GM23248 (cell line): Measurements from ENCODE around the gene EPS8. TPM values are rescaled to one million over a fixed set of nuclear protein-coding genes. Genes with fewer than 3 reads are reported as not detected.
A peak's percentile ranks its signal among the peaks of the same experiment; 100 is the strongest.

Experiments used
- DNase-seq: peaks from one replicate; pipeline ENCODE4 v3.0.0-alpha.2; 2015
- H2AFZ ChIP-seq: fragments of 200-600 bp; sonication (generic); 2 replicates; pipeline ENCODE4 v1.6.1; 2016; ENCODE audit warnings: antibody characterized with exemption
- H3F3A ChIP-seq: fragments of 200-600 bp; sonication (generic); 2 replicates; pipeline ENCODE4 v1.6.1; 2016; ENCODE audit warnings: mild to moderate bottlenecking, antibody characterized with exemption, mixed run types; ENCODE audit not compliant: insufficient read depth
- H3K27ac ChIP-seq: fragments of 200-600 bp; sonication (generic); 2 replicates; pipeline ENCODE4 v1.5.1; 2016; ENCODE audit warnings: mild to moderate bottlenecking
- H3K27me3 ChIP-seq: fragments of 200-600 bp; sonication (generic); replicated peaks from 2 replicates; pipeline ENCODE4 v1.6.1; 2016; ENCODE audit warnings: mild to moderate bottlenecking; ENCODE audit not compliant: insufficient read depth
- H3K36me3 ChIP-seq: fragments of 200-600 bp; sonication (generic); 2 replicates; pipeline ENCODE4 v1.6.1; 2016; ENCODE audit warnings: low read depth, mild to moderate bottlenecking
- H3K4me1 ChIP-seq: fragments of 200-600 bp; sonication (generic); 2 replicates; pipeline ENCODE4 v1.6.1; 2016; ENCODE audit warnings: mild to moderate bottlenecking; ENCODE audit not compliant: insufficient read depth
- H3K4me2 ChIP-seq: fragments of 200-600 bp; sonication (generic); one replicate; pipeline ENCODE4 v1.6.1; 2016; ENCODE audit warnings: mild to moderate bottlenecking; ENCODE audit not compliant: unreplicated experiment
- H3K4me3 ChIP-seq: fragments of 200-600 bp; sonication (generic); 2 replicates; pipeline ENCODE4 v1.5.1; 2016; ENCODE audit warnings: mild to moderate bottlenecking
- H3K79me2 ChIP-seq: fragments of 200-600 bp; sonication (generic); 2 replicates; pipeline ENCODE4 v1.6.1; 2016; ENCODE audit warnings: mild to moderate bottlenecking; ENCODE audit not compliant: insufficient read depth
- H3K9ac ChIP-seq: fragments of 200-600 bp; sonication (generic); 2 replicates; pipeline ENCODE4 v1.6.1; 2016; ENCODE audit warnings: mild to moderate bottlenecking
- H3K9me2 ChIP-seq: fragments of 200-600 bp; sonication (generic); 2 replicates; pipeline ENCODE4 v1.6.1; 2016; ENCODE audit warnings: mixed run types, mild to moderate bottlenecking, moderate library complexity; ENCODE audit not compliant: insufficient read depth
- H3K9me3 ChIP-seq: fragments of 200-600 bp; sonication (generic); one replicate; pipeline ENCODE4 v1.6.1; 2017; ENCODE audit warnings: low read depth
- H4K20me1 ChIP-seq: fragments of 200-600 bp; sonication (generic); 2 replicates; pipeline ENCODE4 v1.6.0; 2016; ENCODE audit not compliant: insufficient read depth
- EZH2 ChIP-seq: fragments of 200-600 bp; sonication (generic); IDR thresholded peaks from 2 replicates; pipeline ENCODE4 v1.6.1; 2018; ENCODE audit warnings: antibody characterized with exemption, mild to moderate bottlenecking; ENCODE audit not compliant: insufficient read depth, poor library complexity, severe bottlenecking
- EZH2phosphoT487 ChIP-seq: fragments of 200-600 bp; sonication (generic); IDR thresholded peaks from 2 replicates; pipeline ENCODE4 v1.6.1; 2018; ENCODE audit warnings: antibody characterized with exemption, moderate library complexity, mild to moderate bottlenecking, low read depth; ENCODE audit not compliant: insufficient read depth
- WGBS, 2 experiments: methylation state at CpG; one replicate each; pipeline ENCODE4 v1.1.6; 2015 to 2017; ENCODE audit warnings: low lambda C conversion rate in 2 of 2, low coverage in 1 of 2; ENCODE audit errors: missing lambda C conversion rate in 2 of 2; 5-methylcytosine and 5-hydroxymethylcytosine counted together
- in situ Hi-C: fragments of 300-500 bp; cut with MboI; formaldehyde crosslinking; loops from 2 replicates; pipeline ENCODE4 v1.15.0; 2020
- polyA plus RNA-seq: library from polyadenylated mRNA; unstranded; fragments of >200 nt; fragmentation: Nextera tagmentation; extraction: Ambion mirVana; gene quantifications from 2 replicates; pipeline ENCODE4 v1.2.1, GENCODE V29; 2016
- small RNA-seq: library from RNA; depleted of rRNA; stranded (forward); fragments of <200 nt; gene quantifications from one replicate; pipeline ENCODE3, GENCODE V24; 2014; ENCODE audit warnings: low read depth, low replicate concordance
- total RNA-seq: library from RNA; depleted of rRNA; stranded (reverse); fragments of >200 nt; shearing (Covaris generic); gene quantifications from 2 replicates; pipeline ENCODE4 v1.2.3, GENCODE V29; 2014; rRNA removed

Gene EPS8
- total and polyA plus RNA-seq, 2 experiments from 2014 or later: 103 to 107 TPM

GRCh38 chr12:15580431-15580830, 208.8 kb downstream of the EPS8 start:
- Histone ChIP-seq H4K20me1 (no peaks in the 10 kb centered on the region), H3K9ac (no peak overlapping the region), H3K27me3 (no peaks in the 10 kb centered on the region), H3K4me3 (no peak overlapping the region), H3K27ac (no peak overlapping the region), H3F3A (no peaks in the 10 kb centered on the region), H3K9me2 (no peaks in the 10 kb centered on the region), H3K4me1 (no peaks in the 10 kb centered on the region), H2AFZ (0 out of 2 replicates have a peak overlapping the region, but pooled peaks have one; percentile 12), H3K9me3 (no peaks in the 10 kb centered on the region), H3K4me2 (no peak overlapping the region), H3K36me3 (no peaks in the 10 kb centered on the region), H3K79me2 (no peaks in the 10 kb centered on the region)
- no peak for DNase-seq
- 56 to 67% methylated on average over 1 of the region's 1 CpG for WGBS, 2 experiments
- in situ Hi-C loops: no loop called here
- TF ChIP-seq EZH2 (no peak), EZH2phosphoT487 (no peak)

GRCh38 chr12:15575671-15576541, 213.3 kb downstream of the EPS8 start:
- TF ChIP-seq EZH2phosphoT487 (no peak), EZH2 (no peak)
- Histone ChIP-seq H4K20me1 (no peaks in the 10 kb centered on the region), H3K79me2 (no peaks in the 10 kb centered on the region), H3K9me3 (no peaks in the 10 kb centered on the region), H3K36me3 (no peaks in the 10 kb centered on the region), H3K9me2 (no peaks in the 10 kb centered on the region), H2AFZ (no peak overlapping the region), H3K4me1 (no peaks in the 10 kb centered on the region), H3K27me3 (no peaks in the 10 kb centered on the region), H3K9ac (no peak overlapping the region), H3K4me2 (no peak overlapping the region), H3F3A (no peaks in the 10 kb centered on the region), H3K4me3 (no peak overlapping the region), H3K27ac (no peak overlapping the region)
- DNase-seq: no peak
- WGBS, 2 experiments: 55 to 59% methylated on average over 3 of the region's 3 CpGs
- in situ Hi-C loops: no loop called here

GRCh38 chr12:15574353-15574752, 214.8 kb downstream of the EPS8 start:
- Histone ChIP-seq H3K4me1 (no peaks in the 10 kb centered on the region), H4K20me1 (no peaks in the 10 kb centered on the region), H3K79me2 (no peaks in the 10 kb centered on the region), H3K4me2 (no peak overlapping the region), H3K4me3 (no peak overlapping the region), H3F3A (no peaks in the 10 kb centered on the region), H3K27ac (no peak overlapping the region), H3K9ac (no peak overlapping the region), H3K36me3 (no peaks in the 10 kb centered on the region), H2AFZ (no peak overlapping the region), H3K9me2 (no peaks in the 10 kb centered on the region), H3K9me3 (no peaks in the 10 kb centered on the region), H3K27me3 (no peaks in the 10 kb centered on the region)
- WGBS, 2 experiments: 96 to 100% methylated on average over 1 of the region's 1 CpG
- no peak for DNase-seq
- in situ Hi-C loops: no loop called here
- TF ChIP-seq EZH2phosphoT487 (no peak), EZH2 (no peak)

Small RNA genes lying within 50 kb of the gene (small RNA-seq; reads per million reads assigned to genes)
- gene RNU6-251P: not detected

Other genes starting within 250 kb of the EPS8 start
- gene STRAP, start 93.0 kb upstream of the EPS8 start, total RNA-seq: 94.1 and 128 TPM in 2 replicates
- 284 and 294 TPM in 2 replicates for gene STRAP, start 93.0 kb upstream of the EPS8 start, polyA plus RNA-seq
- gene DERA, start 121.9 kb upstream of the EPS8 start, total RNA-seq: 43.6 and 47.3 TPM in 2 replicates
- 70.5 and 71.3 TPM in 2 replicates for gene DERA, start 121.9 kb upstream of the EPS8 start, polyA plus RNA-seq